Memory B cell (primary cell): ENCODE data around the gene IRS1.

Source experiments
- ATAC-seq: fragments of 150-1000 bp; cut with Tn5 transposase; 2 replicates; pipeline ENCODE4 v1.10.0; 2021; ENCODE audit warnings: low read depth, mild to moderate bottlenecking, moderate library complexity
- DNase-seq, 2 donors: peaks; one replicate each; pipeline ENCODE4 v3.0.0; 2022; ENCODE audit warnings: low spot score in 2 of 2
- H3K27ac Mint-ChIP-seq: one replicate; pipeline ENCODE4 v1.8.0; 2022; ENCODE audit warnings: mild to moderate bottlenecking, moderate library complexity, mixed read lengths
- H3K27me3 Mint-ChIP-seq: one replicate; pipeline ENCODE4 v1.8.0; 2022; ENCODE audit warnings: mixed read lengths
- H3K36me3 Mint-ChIP-seq: one replicate; pipeline ENCODE4 v1.8.0; 2022; ENCODE audit warnings: mild to moderate bottlenecking, mixed read lengths
- H3K4me1 Mint-ChIP-seq: one replicate; pipeline ENCODE4 v1.8.0; 2022; ENCODE audit warnings: mixed read lengths
- H3K4me3 Mint-ChIP-seq: one replicate; pipeline ENCODE4 v1.8.0; 2022; ENCODE audit warnings: mild to moderate bottlenecking, moderate library complexity, mixed read lengths
- H3K9me3 Mint-ChIP-seq: one replicate; pipeline ENCODE4 v1.8.0; 2022; ENCODE audit warnings: mixed read lengths

Gene IRS1

GRCh38 chr2:226766352-226767055, 33.1 kb downstream of the IRS1 start:
- Mint-ChIP-seq H3K4me3 (no peak overlapping the region), H3K36me3 (no peaks in the 10 kb centered on the region), H3K27ac (no peak overlapping the region), H3K27me3 (no peaks in the 10 kb centered on the region), H3K9me3 (no peaks in the 10 kb centered on the region), H3K4me1 (peaks cover 12% of the 10 kb centered on the region)
- no peak for ATAC-seq
- no peak for DNase-seq

GRCh38 chr2:226763320-226763719, 36.3 kb downstream of the IRS1 start:
- H3K27me3 Mint-ChIP-seq, result no peaks in the 10 kb centered on the region
- ATAC-seq, result no peak
- no peak overlapping the region for H3K4me3 Mint-ChIP-seq
- no peak for DNase-seq
- no peak overlapping the region for H3K27ac Mint-ChIP-seq
- H3K36me3 Mint-ChIP-seq, result no peaks in the 10 kb centered on the region
- peaks cover 8% of the 10 kb centered on the region for H3K4me1 Mint-ChIP-seq
- no peaks in the 10 kb centered on the region for H3K9me3 Mint-ChIP-seq

- ATAC-seq (no peak), DNase-seq (no peak)
- Mint-ChIP-seq H3K27ac (no peak overlapping the region), H3K4me1 (peaks cover 2% of the 10 kb centered on the region), H3K27me3 (no peaks in the 10 kb centered on the region), H3K4me3 (no peak overlapping the region), H3K36me3 (no peaks in the 10 kb centered on the region), H3K9me3 (no peaks in the 10 kb centered on the region)
These were observed 38.4 kb downstream of the IRS1 start for GRCh38 chr2:226761195-226761583.

GRCh38 chr2:226760412-226761194, 39.0 kb downstream of the IRS1 start:
- no peaks in the 10 kb centered on the region for H3K36me3 Mint-ChIP-seq
- ATAC-seq, result no peak
- no peak overlapping the region for H3K27ac Mint-ChIP-seq
- no peak overlapping the region for H3K4me3 Mint-ChIP-seq
- H3K9me3 Mint-ChIP-seq, result no peaks in the 10 kb centered on the region
- H3K4me1 Mint-ChIP-seq, result peaks cover 2% of the 10 kb centered on the region
- no peak for DNase-seq
- no peaks in the 10 kb centered on the region for H3K27me3 Mint-ChIP-seq

- H3K36me3 Mint-ChIP-seq, result no peaks in the 10 kb centered on the region
- ATAC-seq (no peak), DNase-seq (no peak)
- no peak overlapping the region for H3K27ac Mint-ChIP-seq
- H3K27me3 Mint-ChIP-seq, result no peaks in the 10 kb centered on the region
- H3K4me1 Mint-ChIP-seq, result peaks cover 2% of the 10 kb centered on the region
- no peaks in the 10 kb centered on the region for H3K9me3 Mint-ChIP-seq
- no peak overlapping the region for H3K4me3 Mint-ChIP-seq
These were observed 39.9 kb downstream of the IRS1 start for GRCh38 chr2:226759768-226760167.

- Mint-ChIP-seq H3K4me3 (no peak overlapping the region), H3K9me3 (no peaks in the 10 kb centered on the region), H3K27me3 (no peaks in the 10 kb centered on the region), H3K27ac (no peak overlapping the region), H3K36me3 (no peaks in the 10 kb centered on the region), H3K4me1 (peaks cover 2% of the 10 kb centered on the region)
- no peak for ATAC-seq
- DNase-seq, result no peak
These were observed 40.5 kb downstream of the IRS1 start for GRCh38 chr2:226758921-226759640.

GRCh38 chr2:226756131-226756530, 43.5 kb downstream of the IRS1 start:
- no peak for ATAC-seq
- DNase-seq, result no peak
- Mint-ChIP-seq H3K4me1 (peaks cover 2% of the 10 kb centered on the region), H3K9me3 (no peaks in the 10 kb centered on the region), H3K27ac (no peak overlapping the region), H3K27me3 (no peaks in the 10 kb centered on the region), H3K4me3 (no peak overlapping the region), H3K36me3 (no peaks in the 10 kb centered on the region)

GRCh38 chr2:226755631-226756030, 44.0 kb downstream of the IRS1 start:
- Mint-ChIP-seq H3K9me3 (no peaks in the 10 kb centered on the region), H3K36me3 (no peaks in the 10 kb centered on the region), H3K4me3 (no peak overlapping the region), H3K27me3 (no peaks in the 10 kb centered on the region), H3K4me1 (peaks cover 2% of the 10 kb centered on the region), H3K27ac (no peak overlapping the region)
- ATAC-seq, result no peak
- DNase-seq, result no peak

GRCh38 chr2:226754821-226755604, 44.6 kb downstream of the IRS1 start:
- no peak for DNase-seq
- Mint-ChIP-seq H3K27ac (no peak overlapping the region), H3K27me3 (no peaks in the 10 kb centered on the region), H3K36me3 (no peaks in the 10 kb centered on the region), H3K4me1 (peaks cover 2% of the 10 kb centered on the region), H3K9me3 (no peaks in the 10 kb centered on the region), H3K4me3 (no peak overlapping the region)
- ATAC-seq, result no peak

- Mint-ChIP-seq H3K36me3 (no peaks in the 10 kb centered on the region), H3K27ac (no peak overlapping the region), H3K4me3 (no peak overlapping the region), H3K27me3 (no peaks in the 10 kb centered on the region), H3K4me1 (no peaks in the 10 kb centered on the region), H3K9me3 (no peaks in the 10 kb centered on the region)
- ATAC-seq (no peak), DNase-seq (no peak)
These were observed 46.7 kb downstream of the IRS1 start for GRCh38 chr2:226752887-226753286.

- no peaks in the 10 kb centered on the region for H3K27me3 Mint-ChIP-seq
- no peak overlapping the region for H3K27ac Mint-ChIP-seq
- no peaks in the 10 kb centered on the region for H3K4me1 Mint-ChIP-seq
- no peak overlapping the region for H3K4me3 Mint-ChIP-seq
- no peaks in the 10 kb centered on the region for H3K9me3 Mint-ChIP-seq
- DNase-seq (no peak), ATAC-seq (no peak)
- H3K36me3 Mint-ChIP-seq, result no peaks in the 10 kb centered on the region
These were observed 52.3 kb downstream of the IRS1 start for GRCh38 chr2:226747288-226747687.

- no peak for ATAC-seq
- no peaks in the 10 kb centered on the region for H3K36me3 Mint-ChIP-seq
- no peaks in the 10 kb centered on the region for H3K4me1 Mint-ChIP-seq
- H3K27me3 Mint-ChIP-seq, result no peaks in the 10 kb centered on the region
- H3K9me3 Mint-ChIP-seq, result no peaks in the 10 kb centered on the region
- no peak for DNase-seq
- no peak overlapping the region for H3K4me3 Mint-ChIP-seq
- no peak overlapping the region for H3K27ac Mint-ChIP-seq
These were observed 53.3 kb downstream of the IRS1 start for GRCh38 chr2:226746196-226746800.

- DNase-seq (no peak), ATAC-seq (no peak)
- no peaks in the 10 kb centered on the region for H3K36me3 Mint-ChIP-seq
- H3K4me1 Mint-ChIP-seq, result no peaks in the 10 kb centered on the region
- H3K4me3 Mint-ChIP-seq, result no peak overlapping the region
- H3K27ac Mint-ChIP-seq, result no peak overlapping the region
- H3K27me3 Mint-ChIP-seq, result no peaks in the 10 kb centered on the region
- no peaks in the 10 kb centered on the region for H3K9me3 Mint-ChIP-seq
These were observed 55.7 kb downstream of the IRS1 start for GRCh38 chr2:226743915-226744314.
